CD4-positive, alpha-beta T cell treated with Interleukin-6 for 4 hours (primary cell): ENCODE data around the gene LAMC3.
"Not testable (repeated sequence)": the region's sequence is repeated elsewhere in the genome, so short reads cannot be mapped to it uniquely, and the experiment has no call there.

Experiments
- DNase-seq: peaks from one replicate; pipeline ENCODE4 v3.0.0-alpha.2; 2020; ENCODE audit warnings: mixed read lengths

The LAMC3 gene

GRCh38 chr9:131031005-131031641 is 22.1 kb downstream of the LAMC3 start:
- DNase-seq, result no peak

GRCh38 chr9:131031642-131032005 is 22.6 kb downstream of the LAMC3 start:
- DNase-seq, result no peak

- DNase-seq, result no peak
These were observed 23.4 kb downstream of the LAMC3 start for GRCh38 chr9:131032384-131032783.

GRCh38 chr9:131033269-131034224 is 24.6 kb downstream of the LAMC3 start:
- no peak for DNase-seq

- no peak for DNase-seq
These were observed 25.3 kb downstream of the LAMC3 start for GRCh38 chr9:131034268-131034667.

- not testable (repeated sequence) for DNase-seq
These were observed 25.8 kb downstream of the LAMC3 start for GRCh38 chr9:131034749-131035148.

GRCh38 chr9:131035548-131035947 is 26.6 kb downstream of the LAMC3 start:
- DNase-seq, result no peak

GRCh38 chr9:131036071-131036470 is 27.1 kb downstream of the LAMC3 start:
- DNase-seq, result no peak

- DNase-seq, result no peak
These were observed 27.8 kb downstream of the LAMC3 start for GRCh38 chr9:131036529-131037334.

- no peak for DNase-seq
These were observed 28.6 kb downstream of the LAMC3 start for GRCh38 chr9:131037335-131038255.

GRCh38 chr9:131038256-131039128 is 29.5 kb downstream of the LAMC3 start:
- no peak for DNase-seq

GRCh38 chr9:131039129-131039954 is 30.4 kb downstream of the LAMC3 start:
- DNase-seq, result no peak

GRCh38 chr9:131042666-131043065 is 33.7 kb downstream of the LAMC3 start:
- DNase-seq, result no peak

- no peak for DNase-seq
These were observed 34.1 kb downstream of the LAMC3 start for GRCh38 chr9:131043087-131043486.

GRCh38 chr9:131043646-131044045 is 34.7 kb downstream of the LAMC3 start:
- no peak for DNase-seq

- DNase-seq, result peak; percentile 46
These were observed 36.5 kb downstream of the LAMC3 start for GRCh38 chr9:131045300-131046092.

GRCh38 chr9:131046093-131046380 is 37.1 kb downstream of the LAMC3 start:
- DNase-seq, result no peak

GRCh38 chr9:131046581-131047202 is 37.7 kb downstream of the LAMC3 start:
- DNase-seq, result peak; percentile 76

- DNase-seq, result no peak
These were observed 39.4 kb downstream of the LAMC3 start for GRCh38 chr9:131048332-131048731.
